Measurements from ENCODE around the gene CHAF1A.

Gene CHAF1A

GRCh38 chr19:4456843-4457653 lies 54.6 kb downstream of the CHAF1A start:
- DNase-seq (ENCODE audit: low read depth): no peak

GRCh38 chr19:4457654-4458395 lies 55.4 kb downstream of the CHAF1A start, which contains the start of gene UBXN6:
TSS of gene UBXN6 (minus strand) at chr19:4457794. CDS start at chr19:4457697, 97 bp downstream.
- DNase-seq (ENCODE audit: low read depth): peak; percentile 98

GRCh38 chr19:4464815-4465581 lies 62.6 kb downstream of the CHAF1A start:
- DNase-seq (ENCODE audit: low read depth): no peak

GRCh38 chr19:4467835-4468234 lies 65.4 kb downstream of the CHAF1A start:
- no peak for DNase-seq (ENCODE audit: low read depth)

GRCh38 chr19:4471403-4472173 lies 69.1 kb downstream of the CHAF1A start:
- DNase-seq (ENCODE audit: low read depth): peak; percentile 93

GRCh38 chr19:4472174-4472974 lies 69.9 kb downstream of the CHAF1A start, which contains the start of gene HDGFL2:
TSS of gene HDGFL2 (plus strand) at chr19:4472297. CDS start at chr19:4472351, 54 bp downstream.
- DNase-seq (ENCODE audit: low read depth): peak; percentile 96

- no peak for DNase-seq (ENCODE audit: low read depth)
Measured at GRCh38 chr19:4473011-4473762, 70.7 kb downstream of the CHAF1A start.

GRCh38 chr19:4473763-4474513 lies 71.5 kb downstream of the CHAF1A start:
- no peak for DNase-seq (ENCODE audit: low read depth)

- no peak for DNase-seq (ENCODE audit: low read depth)
Measured at GRCh38 chr19:4474514-4475022, 72.1 kb downstream of the CHAF1A start.

- no peak for DNase-seq (ENCODE audit: low read depth)
Measured at GRCh38 chr19:4477034-4477801, 74.8 kb downstream of the CHAF1A start.

GRCh38 chr19:4482721-4483364 lies 80.4 kb downstream of the CHAF1A start:
- DNase-seq (ENCODE audit: low read depth): no peak

GRCh38 chr19:4483385-4483784 lies 80.9 kb downstream of the CHAF1A start:
- no peak for DNase-seq (ENCODE audit: low read depth)

GRCh38 chr19:4487572-4487971 lies 85.1 kb downstream of the CHAF1A start:
- no peak for DNase-seq (ENCODE audit: low read depth)

- DNase-seq (ENCODE audit: low read depth): no peak
Measured at GRCh38 chr19:4488496-4488895, 86.1 kb downstream of the CHAF1A start.

GRCh38 chr19:4491446-4491845 lies 89.0 kb downstream of the CHAF1A start:
- DNase-seq (ENCODE audit: low read depth): no peak

GRCh38 chr19:4492337-4493103 lies 90.1 kb downstream of the CHAF1A start:
- no peak for DNase-seq (ENCODE audit: low read depth)

Measured in activated T-cell treated with anti-CD3 and anti-CD28 coated beads for 48 hours (primary cell).